H9 (cell line): ENCODE measurements around the gene ZBTB16. TPM values are rescaled to one million over a fixed set of nuclear protein-coding genes. Genes with fewer than 3 reads are reported as not detected.

Source experiments
- DNase-seq: peaks from one replicate; pipeline ENCODE4 v3.0.0-alpha.2; 2017
- H2AFZ ChIP-seq: one replicate; pipeline ENCODE4 v1.6.1; 2013; ENCODE audit warnings: mild to moderate bottlenecking, low read length, control low read depth, moderate library complexity
- H2AK5ac ChIP-seq: 2 replicates; pipeline ENCODE4 v1.6.1; 2013; ENCODE audit warnings: low read length, control low read depth, mixed read lengths; ENCODE audit not compliant: insufficient read length
- H2BK120ac ChIP-seq: one replicate; pipeline ENCODE4 v1.6.1; 2013; ENCODE audit warnings: low read depth, mild to moderate bottlenecking, low read length, control low read depth, inconsistent platforms; ENCODE audit not compliant: poor library complexity, severe bottlenecking
- H2BK12ac ChIP-seq: 2 replicates; pipeline ENCODE4 v1.6.1; 2013; ENCODE audit warnings: low read length, control low read depth, mixed read lengths, low read depth; ENCODE audit not compliant: insufficient read length
- H2BK15ac ChIP-seq: 2 replicates; pipeline ENCODE4 v1.6.1; 2013; ENCODE audit warnings: low read depth, low read length, control low read depth
- H2BK20ac ChIP-seq: one replicate; pipeline ENCODE4 v1.6.1; 2013; ENCODE audit warnings: low read depth, mild to moderate bottlenecking, low read length, control low read depth, inconsistent platforms; ENCODE audit not compliant: poor library complexity, severe bottlenecking
- H2BK5ac ChIP-seq: 2 replicates; pipeline ENCODE4 v1.6.1; 2013; ENCODE audit warnings: low read length, control low read depth, mixed read lengths; ENCODE audit not compliant: insufficient read length
- H3K14ac ChIP-seq: 2 replicates; pipeline ENCODE4 v1.6.1; 2013; ENCODE audit warnings: low read length, control low read depth; ENCODE audit not compliant: insufficient read depth
- H3K18ac ChIP-seq: 2 replicates; pipeline ENCODE4 v1.6.1; 2013; ENCODE audit warnings: low read depth, mild to moderate bottlenecking, mixed read lengths, low read length, control low read depth; ENCODE audit not compliant: insufficient read length
- H3K23ac ChIP-seq: 2 replicates; pipeline ENCODE4 v1.6.1; 2013; ENCODE audit warnings: low read length, control low read depth, mixed read lengths, low read depth; ENCODE audit not compliant: insufficient read length
- H3K23me2 ChIP-seq: 2 replicates; pipeline ENCODE4 v1.6.1; 2013; ENCODE audit warnings: low read depth, mild to moderate bottlenecking, mixed read lengths, low read length, control low read depth; ENCODE audit not compliant: insufficient read length, poor library complexity, severe bottlenecking
- H3K27ac ChIP-seq: 2 replicates; pipeline ENCODE4 v1.5.1; 2013; ENCODE audit warnings: low read length, control low read depth, mixed read lengths, low read depth; ENCODE audit not compliant: insufficient read length
- H3K27me3 ChIP-seq: 2 replicates; pipeline ENCODE4 v1.6.1; 2013; ENCODE audit warnings: low read length, control low read depth, inconsistent platforms; ENCODE audit not compliant: insufficient read depth
- H3K4ac ChIP-seq: 2 replicates; pipeline ENCODE4 v1.6.1; 2013; ENCODE audit warnings: low read depth, mild to moderate bottlenecking, control low read depth, inconsistent platforms, low read length, moderate library complexity
- H3K4me1 ChIP-seq: 2 replicates; pipeline ENCODE4 v1.6.1; 2013; ENCODE audit warnings: low read length, control low read depth, inconsistent platforms; ENCODE audit not compliant: insufficient read depth
- H3K4me2 ChIP-seq: 2 replicates; pipeline ENCODE4 v1.6.1; 2013; ENCODE audit warnings: low read length, control low read depth, mixed read lengths; ENCODE audit not compliant: insufficient read length, insufficient read depth
- H3K56ac ChIP-seq: 2 replicates; pipeline ENCODE4 v1.6.1; 2013; ENCODE audit warnings: low read depth, mild to moderate bottlenecking, mixed read lengths, low read length, control low read depth; ENCODE audit not compliant: insufficient read length
- H3K79me1 ChIP-seq: 2 replicates; pipeline ENCODE4 v1.6.1; 2013; ENCODE audit warnings: low read depth, mild to moderate bottlenecking, moderate library complexity, low read length, control low read depth, inconsistent platforms; ENCODE audit not compliant: insufficient read depth, poor library complexity, severe bottlenecking
- H3K79me2 ChIP-seq: 2 replicates; pipeline ENCODE4 v1.6.1; 2013; ENCODE audit warnings: low read length, control low read depth, inconsistent platforms; ENCODE audit not compliant: insufficient read depth
- H3K9ac ChIP-seq: 2 replicates; pipeline ENCODE4 v1.6.1; 2013; ENCODE audit warnings: low read length, control low read depth, mixed read lengths; ENCODE audit not compliant: insufficient read length; ENCODE audit errors: extremely low read depth
- H3K9me3 ChIP-seq: one replicate; pipeline ENCODE4 v1.6.1; 2013; ENCODE audit warnings: low read depth, low read length, inconsistent platforms; ENCODE audit not compliant: control insufficient read depth
- H3T11ph ChIP-seq: one replicate; pipeline ENCODE4 v1.6.1; 2013; ENCODE audit warnings: mild to moderate bottlenecking, low read length, control low read depth, inconsistent platforms
- H4K20me1 ChIP-seq: one replicate; pipeline ENCODE4 v1.6.1; 2013; ENCODE audit not compliant: control insufficient read depth, insufficient read length, insufficient read depth
- H4K5ac ChIP-seq: 2 replicates; pipeline ENCODE4 v1.6.1; 2013; ENCODE audit warnings: low read depth, mild to moderate bottlenecking, mixed read lengths, low read length, control low read depth; ENCODE audit not compliant: insufficient read length
- H4K8ac ChIP-seq: replicated peaks from 2 replicates; pipeline ENCODE4 v1.6.1; 2013; ENCODE audit warnings: low read length, control low read depth, mixed read lengths, low read depth; ENCODE audit not compliant: insufficient read length
- H4K91ac ChIP-seq: 2 replicates; pipeline ENCODE4 v1.6.1; 2013; ENCODE audit warnings: low read depth, mild to moderate bottlenecking, moderate library complexity, mixed read lengths, low read length, control low read depth; ENCODE audit not compliant: insufficient read length
- H3K27ac Mint-ChIP-seq, 3 experiments: 2 replicates in 2 of 3; 3 replicates in 1 of 3; pipeline ENCODE4 v1.8.0; 2020 to 2021; ENCODE audit warnings: mixed read lengths in 3 of 3, mild to moderate bottlenecking in 1 of 3, moderate library complexity in 1 of 3
- H3K27me3 Mint-ChIP-seq: 2 replicates; pipeline ENCODE4 v1.8.0; 2021; ENCODE audit warnings: low read depth, mild to moderate bottlenecking, moderate library complexity, mixed read lengths
- H3K36me3 Mint-ChIP-seq, 3 experiments: 2 replicates in 2 of 3; 3 replicates in 1 of 3; pipeline ENCODE4 v1.8.0; 2020 to 2021; ENCODE audit warnings: low read depth in 3 of 3, mixed read lengths in 3 of 3; ENCODE audit not compliant: insufficient read depth in 1 of 3
- H3K4me1 Mint-ChIP-seq, 2 experiments: 2 replicates each; pipeline ENCODE4 v1.8.0; 2020; ENCODE audit warnings: mixed read lengths in 2 of 2
- H3K4me3 Mint-ChIP-seq, 2 experiments: 2 replicates in 1 of 2; 3 replicates in 1 of 2; pipeline ENCODE4 v1.8.0; 2020 to 2021; ENCODE audit warnings: mild to moderate bottlenecking in 2 of 2, mixed read lengths in 2 of 2, moderate library complexity in 1 of 2
- H3K9me3 Mint-ChIP-seq, 2 experiments: 2 replicates in 1 of 2; 3 replicates in 1 of 2; pipeline ENCODE4 v1.8.0; 2020; ENCODE audit warnings: mild to moderate bottlenecking in 2 of 2, mixed read lengths in 2 of 2, moderate library complexity in 1 of 2
- CTCF ChIP-seq: fragments of 200-600 bp; sonication (generic); conservative IDR thresholded peaks from 3 replicates; pipeline ENCODE4 v1.8.0; 2021; ENCODE audit warnings: antibody characterized with exemption, mild to moderate bottlenecking
- WGBS: extraction: QIAGEN DNeasy Blood & Tissue Kit; methylation state at CpG from one replicate; pipeline ENCODE4 v1.1.7; 2013; ENCODE audit warnings: missing lambda C conversion rate, low lambda C conversion rate, mixed read lengths; ENCODE audit not compliant: insufficient read length; ENCODE audit errors: extremely low coverage; 5-methylcytosine and 5-hydroxymethylcytosine counted together
- total RNA-seq: library from RNA; stranded (reverse); gene quantifications from 2 replicates; pipeline ENCODE4 v1.2.1, GENCODE V29; 2021

Gene ZBTB16
- total RNA-seq, 1 experiment from 2014 or later: not detected

- Histone ChIP-seq H4K91ac (no peak overlapping the region), H3K27me3 (no peaks in the 10 kb centered on the region), H2AFZ (no peak overlapping the region), H2AK5ac (no peak overlapping the region), H2BK120ac (no peak overlapping the region), H3K56ac (no peak overlapping the region), H2BK20ac (no peak overlapping the region), H4K5ac (no peak overlapping the region), H3K23me2 (no peaks in the 10 kb centered on the region), H3K14ac (no peak overlapping the region), H4K8ac (no peak overlapping the region), H3K4me2 (no peak overlapping the region), H3K23ac (no peak overlapping the region), H3K18ac (no peak overlapping the region), H3K4ac (no peak overlapping the region), H3K9me3 (no peaks in the 10 kb centered on the region), H3K27ac (no peak overlapping the region), H4K20me1 (no peaks in the 10 kb centered on the region), H3T11ph (no peak overlapping the region), H3K9ac (no peak overlapping the region), H2BK5ac (no peak overlapping the region), H2BK12ac (no peak overlapping the region), H3K79me2 (no peaks in the 10 kb centered on the region), H3K79me1 (no peaks in the 10 kb centered on the region), H2BK15ac (no peak overlapping the region), H3K4me1 (no peaks in the 10 kb centered on the region)
- Mint-ChIP-seq H3K9me3 (no peaks in the 10 kb centered on the region), H3K27ac (no peak overlapping the region), H3K4me3 (no peak overlapping the region), H3K27me3 (peaks cover 7% of the 10 kb centered on the region), H3K4me1 (peaks cover 17 to 40% of the 10 kb centered on the region in 2 experiments), H3K36me3 (no peaks in the 10 kb centered on the region)
- TF ChIP-seq CTCF: no peak
- no CpG with 5 or more reads among the region's 3 CpGs for WGBS
- DNase-seq: no peak
Observed at GRCh38 chr11:114174712-114175495, 115.4 kb downstream of the ZBTB16 start.
